ENCODE results near the gene TLE4.

The TLE4 gene

DNA sequence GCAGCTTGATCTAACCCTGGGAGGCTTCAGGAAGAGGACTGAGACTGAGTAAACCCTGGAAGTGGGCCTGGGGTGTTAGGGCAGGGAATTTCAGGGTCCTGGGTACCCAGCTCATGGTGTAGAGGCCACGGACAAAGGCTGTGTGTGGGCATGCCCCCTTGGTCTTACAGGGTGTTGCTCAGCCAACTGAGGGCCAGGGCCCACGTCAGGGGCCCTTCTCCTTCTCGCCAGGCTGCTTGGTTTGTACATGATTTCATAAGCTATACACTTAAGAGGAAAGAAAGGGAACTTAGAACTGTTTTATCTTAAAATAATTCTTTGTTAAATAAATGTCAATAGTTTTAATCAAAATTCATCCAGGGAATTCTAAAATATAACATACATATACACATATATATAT lies 95.4 kb downstream of the TLE4 start:
- DNase-seq = no peak

- no peak for DNase-seq
Measured at GRCh38 chr9:79667817-79668436, 96.2 kb downstream of the TLE4 start.

DNA sequence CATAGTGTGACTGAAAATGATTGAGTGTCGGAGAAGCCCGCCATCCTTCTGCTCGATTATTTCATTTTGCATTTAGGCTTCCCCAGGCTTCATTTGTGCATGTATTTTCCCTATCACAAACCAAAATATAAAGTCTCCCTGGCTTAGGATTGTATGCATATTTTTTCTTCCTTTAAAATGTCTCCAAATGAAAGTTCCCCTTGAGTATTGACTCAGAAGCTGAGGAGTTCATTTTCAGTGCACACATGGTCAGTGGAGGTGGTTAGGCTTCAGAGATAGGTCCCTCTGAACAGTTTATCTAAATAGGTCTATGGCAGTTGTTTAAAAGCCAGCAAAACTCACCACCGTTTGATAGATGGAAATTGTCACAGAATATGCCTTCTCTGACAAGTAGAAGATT lies 97.2 kb downstream of the TLE4 start:
- DNase-seq = no peak

DNA sequence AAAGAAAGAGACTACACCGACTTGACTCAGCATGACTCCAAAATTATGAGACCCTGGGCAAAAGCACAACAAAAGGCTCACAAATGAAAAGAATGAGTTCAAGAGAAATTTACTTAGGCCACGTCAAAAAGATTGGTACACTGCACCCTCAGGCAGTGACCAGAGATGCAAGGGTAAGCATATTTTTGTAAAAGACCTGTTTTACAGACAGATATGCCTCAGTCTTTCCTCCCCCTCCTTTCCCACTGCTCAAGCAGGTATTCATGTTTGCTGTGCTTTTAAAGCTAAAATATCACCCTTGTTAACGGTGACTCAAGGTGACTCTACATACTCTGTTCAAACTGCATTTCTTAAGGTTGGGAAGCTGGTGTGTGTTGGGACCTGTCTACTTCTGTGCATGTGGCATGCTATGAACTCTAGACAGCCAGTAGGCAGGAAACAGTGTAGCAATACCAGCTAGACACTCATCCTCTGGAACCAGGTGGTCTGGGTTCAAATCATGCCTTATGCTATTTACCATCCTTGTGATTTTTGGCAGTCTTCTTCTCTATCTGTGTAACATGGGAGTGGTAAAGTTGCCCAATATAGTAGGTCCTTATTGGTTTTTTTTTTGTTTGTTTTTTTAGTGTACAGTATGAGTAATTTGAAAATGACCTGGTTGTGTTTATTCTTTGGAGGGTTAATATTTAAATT lies 98.7 kb downstream of the TLE4 start:
- DNase-seq = no peak

DNA sequence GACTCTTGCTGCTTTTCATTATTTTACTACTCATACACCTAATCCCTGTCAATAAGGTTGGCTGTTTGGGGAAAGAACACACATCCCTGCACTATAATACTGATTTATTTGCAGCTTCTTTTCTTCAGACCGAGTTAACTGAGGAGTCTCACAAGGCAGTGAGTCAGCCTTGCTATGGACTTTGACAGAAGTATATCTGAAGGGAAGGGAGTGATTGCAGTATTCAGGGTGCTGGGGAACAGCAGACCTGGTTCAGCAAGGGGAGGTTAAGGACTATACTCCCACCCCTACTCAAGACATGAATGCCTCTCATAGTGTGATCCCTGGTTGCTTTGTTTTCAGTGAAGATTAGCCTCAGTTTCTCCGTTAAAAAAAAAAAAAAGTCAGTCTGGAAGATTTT lies 99.8 kb downstream of the TLE4 start:
- DNase-seq = no peak

- no peak for DNase-seq
Measured at GRCh38 chr9:79672236-79672635, 100.5 kb downstream of the TLE4 start.

GRCh38 chr9:79672891-79673290 lies 101.1 kb downstream of the TLE4 start:
- no peak for DNase-seq

DNA sequence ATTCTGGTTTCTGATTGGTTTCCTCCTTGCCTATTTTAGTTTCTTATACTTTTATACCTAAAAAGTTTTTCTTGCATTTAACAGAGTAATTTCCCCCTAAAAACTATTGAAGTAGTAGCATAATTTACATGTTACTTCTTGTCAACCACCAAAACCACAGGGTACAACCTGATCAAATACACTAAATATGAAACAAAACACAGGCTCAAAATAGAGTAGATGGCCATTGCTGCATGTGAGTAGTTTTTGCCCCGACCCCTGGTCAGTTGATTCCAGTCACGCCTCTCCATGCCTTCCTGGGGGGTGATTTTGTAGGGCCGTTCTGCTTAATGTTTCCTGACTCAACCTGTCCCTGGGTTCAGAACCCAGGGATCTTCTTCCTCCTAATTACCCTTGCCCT lies 101.8 kb downstream of the TLE4 start:
- no peak for DNase-seq

- no peak for DNase-seq
Measured at GRCh38 chr9:79674052-79674777, 102.5 kb downstream of the TLE4 start.

DNA sequence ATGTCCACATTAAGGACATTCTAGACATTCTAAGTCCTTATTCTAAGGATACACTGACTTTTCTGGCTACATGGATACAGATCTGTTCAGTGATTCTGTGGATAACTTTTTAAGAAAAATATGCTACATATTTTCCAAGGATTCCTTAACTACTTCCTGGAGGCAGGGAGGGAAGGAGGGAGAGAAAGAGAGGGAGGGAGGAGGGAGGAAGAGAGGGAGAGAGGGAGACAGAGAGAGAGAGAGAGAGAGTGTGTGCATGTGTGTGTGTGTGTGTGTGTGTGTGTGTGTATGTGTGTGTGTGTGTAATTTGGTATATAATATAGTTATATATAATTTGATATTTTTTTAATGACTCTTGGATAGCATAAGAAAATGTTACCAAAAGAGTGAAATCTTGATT lies 109.8 kb downstream of the TLE4 start:
- DNase-seq = no peak

GRCh38 chr9:79682076-79682736 lies 110.4 kb downstream of the TLE4 start:
- no peak for DNase-seq

GRCh38 chr9:79684059-79684458 lies 112.3 kb downstream of the TLE4 start:
- DNase-seq = no peak

DNA sequence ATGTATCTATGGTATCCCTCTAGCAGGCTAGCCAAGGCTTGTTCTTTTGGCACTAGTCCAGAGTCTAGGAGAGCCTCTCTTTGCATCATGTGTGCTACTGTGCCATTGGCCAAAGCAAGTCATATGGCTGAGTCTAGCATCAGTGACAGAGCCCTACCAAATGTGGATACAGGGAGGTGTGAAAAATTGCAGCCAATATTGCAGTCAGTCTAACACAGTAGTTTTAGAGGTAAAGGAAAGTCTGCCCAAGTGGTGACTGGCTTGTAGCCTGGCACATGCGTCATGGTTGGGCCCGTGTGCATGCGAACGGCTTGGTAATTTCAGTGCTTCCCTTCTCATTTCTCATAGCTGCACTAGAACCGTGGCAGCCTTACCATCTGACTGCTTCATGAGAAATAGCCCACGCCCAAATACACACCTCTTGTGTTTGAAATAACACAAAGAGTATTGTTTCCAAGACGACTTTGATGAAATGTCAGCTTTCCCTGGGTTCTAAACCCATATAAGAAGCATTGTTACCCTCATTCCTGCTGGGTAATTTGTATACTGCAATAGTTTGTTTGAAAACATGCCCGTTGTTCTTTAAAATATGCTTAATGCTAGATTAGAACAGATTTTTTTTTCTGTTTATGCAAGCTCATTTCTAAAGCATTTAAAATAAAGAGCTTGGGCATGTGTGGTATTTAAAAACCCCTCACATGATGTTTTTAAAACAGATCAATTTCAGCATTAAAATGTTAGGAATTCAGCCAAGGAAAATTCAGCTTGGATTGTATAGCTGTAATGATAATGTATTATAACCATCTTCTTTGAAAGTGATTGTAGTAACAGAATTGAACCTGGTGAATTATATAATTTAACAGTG lies 113.2 kb downstream of the TLE4 start:
- DNase-seq = no peak

DNA sequence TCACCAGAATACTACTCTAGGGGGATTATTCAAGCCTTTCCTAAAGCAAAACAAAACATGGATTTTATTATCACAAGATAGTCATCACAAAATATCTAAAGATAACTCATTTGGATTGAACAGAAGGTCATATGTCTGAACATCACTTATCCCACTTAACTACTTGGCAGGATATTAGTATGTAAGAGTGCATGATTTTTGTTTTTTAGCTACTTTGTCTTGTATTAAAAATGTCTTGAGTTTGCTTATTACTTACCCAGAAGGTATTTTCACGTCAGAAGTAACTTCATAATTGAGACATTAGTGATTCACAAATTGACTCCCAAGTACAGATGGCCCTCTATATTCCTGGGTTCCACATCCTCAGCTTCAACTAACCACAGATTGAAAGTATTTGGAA lies 113.8 kb downstream of the TLE4 start:
- DNase-seq = no peak

GRCh38 chr9:79686381-79687130 lies 114.8 kb downstream of the TLE4 start:
- no peak for DNase-seq

DNA sequence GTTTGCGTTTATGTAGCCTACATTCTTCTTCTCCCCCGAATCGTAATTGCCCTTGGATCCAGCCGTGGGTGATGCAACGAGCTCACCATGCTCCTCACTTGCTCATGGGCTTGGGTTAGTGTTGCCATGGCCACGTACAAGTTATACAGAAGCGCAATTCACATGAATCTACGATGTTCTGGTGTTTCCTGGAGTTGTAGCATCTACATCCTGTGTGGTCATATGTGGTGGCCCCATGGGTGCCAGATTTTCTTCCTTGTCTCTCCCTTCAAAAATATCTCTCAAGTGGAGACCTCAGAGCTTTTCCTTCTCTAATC lies 115.3 kb downstream of the TLE4 start:
- no peak for DNase-seq

GRCh38 chr9:79688363-79688762 lies 116.6 kb downstream of the TLE4 start:
- DNase-seq = no peak

DNA sequence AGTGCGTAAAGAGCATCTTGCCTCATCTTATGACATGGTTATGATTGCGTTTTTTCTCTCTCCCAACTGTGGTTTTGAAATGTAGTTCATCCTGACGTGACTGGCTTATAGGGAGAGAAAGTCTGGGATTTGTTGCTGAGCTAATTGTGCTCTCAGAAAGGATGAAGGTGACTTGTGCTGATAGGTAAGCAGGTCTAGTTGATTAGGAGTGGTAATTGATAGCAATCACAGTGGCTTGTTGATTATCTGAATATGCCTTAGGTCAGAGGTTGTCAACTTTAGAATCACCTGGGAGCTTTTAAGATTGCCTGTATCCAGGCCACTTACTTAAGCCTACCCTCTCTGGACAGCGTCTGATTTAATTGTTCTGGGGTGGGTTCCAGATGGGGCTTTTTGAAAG lies 117.8 kb downstream of the TLE4 start:
- DNase-seq = no peak

DNA sequence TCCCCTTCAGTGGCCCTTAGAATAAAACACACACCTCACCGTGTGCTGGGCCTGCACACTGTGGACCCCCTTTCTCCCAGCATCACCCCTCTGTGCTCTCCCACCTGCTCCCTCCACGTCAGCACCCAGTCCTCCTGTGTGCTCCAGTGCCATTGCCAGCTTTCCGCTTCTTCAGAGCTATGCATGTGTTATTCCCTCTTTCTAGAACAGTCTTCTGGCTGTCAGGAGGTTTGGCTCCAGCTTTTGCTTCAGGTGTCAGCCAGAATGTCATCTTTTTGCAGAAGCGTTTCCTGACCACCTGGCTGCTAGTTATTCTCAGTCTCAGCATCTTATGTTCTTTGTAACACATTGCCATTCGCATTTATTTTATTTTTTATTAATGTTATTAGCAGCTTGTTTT lies 119.7 kb downstream of the TLE4 start:
- DNase-seq = peak; percentile 24 to 72

- DNase-seq = no peak
Measured at GRCh38 chr9:79692857-79693571, 121.2 kb downstream of the TLE4 start.

- no peak for DNase-seq
Measured at GRCh38 chr9:79693750-79694149, 122.0 kb downstream of the TLE4 start.

Measured in cerebellar nuclear complex (tissue), 1 donor.